GM23338 (cell line): ENCODE measurements around the gene MYRF. TPM values are rescaled to one million over a fixed set of nuclear protein-coding genes. Genes with fewer than 3 reads are reported as not detected.

ENCODE experiments used
- ATAC-seq: fragments of 200-7000 bp; cut with Tn5 transposase; 3 replicates; pipeline ENCODE4 v1.9.1; 2020
- DNase-seq: peaks from one replicate; pipeline ENCODE4 v3.0.0-alpha.2; 2015; ENCODE audit warnings: low spot score
- H2AFZ ChIP-seq: fragments of 200-600 bp; sonication (generic); 2 replicates; pipeline ENCODE4 v1.8.0; 2016; ENCODE audit warnings: antibody characterized with exemption, mild to moderate bottlenecking, moderate library complexity
- H3F3A ChIP-seq: fragments of 200-600 bp; sonication (generic); replicated peaks from 2 replicates; pipeline ENCODE4 v1.8.0; 2017; ENCODE audit warnings: antibody characterized with exemption, mixed run types, low read depth
- H3K27ac ChIP-seq: fragments of 200-600 bp; sonication (generic); 2 replicates; pipeline ENCODE4 v1.6.1; 2016; ENCODE audit warnings: low read depth
- H3K27me3 ChIP-seq: fragments of 200-600 bp; sonication (generic); 2 replicates; pipeline ENCODE4 v1.8.0; 2016; ENCODE audit warnings: mild to moderate bottlenecking, mixed run types, moderate library complexity; ENCODE audit not compliant: insufficient read depth
- H3K36me3 ChIP-seq: fragments of 200-600 bp; sonication (generic); 2 replicates; pipeline ENCODE4 v1.8.0; 2016; ENCODE audit warnings: mild to moderate bottlenecking; ENCODE audit not compliant: insufficient read depth
- H3K4me1 ChIP-seq: fragments of 200-600 bp; sonication (generic); 2 replicates; pipeline ENCODE4 v1.8.0; 2016; ENCODE audit warnings: mild to moderate bottlenecking, moderate library complexity; ENCODE audit not compliant: insufficient read depth
- H3K4me2 ChIP-seq: fragments of 200-600 bp; sonication (generic); 2 replicates; pipeline ENCODE4 v1.7.1; 2017; ENCODE audit warnings: mixed run types
- H3K4me3 ChIP-seq: fragments of 200-600 bp; sonication (generic); 2 replicates; pipeline ENCODE4 v1.6.1; 2016; ENCODE audit warnings: mixed run types
- H3K79me2 ChIP-seq: fragments of 200-600 bp; sonication (generic); replicated peaks from 2 replicates; pipeline ENCODE4 v1.8.0; 2017; ENCODE audit warnings: mild to moderate bottlenecking; ENCODE audit not compliant: insufficient read depth
- H3K9me2 ChIP-seq: fragments of 200-600 bp; sonication (generic); 2 replicates; pipeline ENCODE4 v1.8.0; 2017; ENCODE audit not compliant: insufficient read depth
- H4K20me1 ChIP-seq: fragments of 200-600 bp; sonication (generic); replicated peaks from 2 replicates; pipeline ENCODE4 v1.8.0; 2017; ENCODE audit warnings: mild to moderate bottlenecking; ENCODE audit not compliant: insufficient read depth
- H3K27ac Mint-ChIP-seq: 2 replicates; pipeline ENCODE4 v1.8.0; 2020; ENCODE audit warnings: inconsistent platforms, mild to moderate bottlenecking, moderate library complexity, mixed read lengths
- H3K27me3 Mint-ChIP-seq: 3 replicates; pipeline ENCODE4 v1.8.0; 2022; ENCODE audit warnings: low read depth, mild to moderate bottlenecking, moderate library complexity, mixed read lengths, inconsistent platforms; ENCODE audit not compliant: insufficient read depth, poor library complexity
- H3K36me3 Mint-ChIP-seq: 3 replicates; pipeline ENCODE4 v1.8.0; 2021; ENCODE audit warnings: low read depth, mild to moderate bottlenecking, inconsistent platforms, moderate library complexity, mixed read lengths
- H3K4me1 Mint-ChIP-seq: 3 replicates; pipeline ENCODE4 v1.8.0; 2020; ENCODE audit warnings: mild to moderate bottlenecking, inconsistent platforms, mixed read lengths
- H3K4me3 Mint-ChIP-seq: 3 replicates; pipeline ENCODE4 v1.8.0; 2021; ENCODE audit warnings: moderate library complexity, mild to moderate bottlenecking, inconsistent platforms, mixed read lengths
- H3K9me3 Mint-ChIP-seq: 3 replicates; pipeline ENCODE4 v1.8.0; 2020; ENCODE audit warnings: moderate library complexity, mild to moderate bottlenecking, inconsistent platforms, mixed read lengths
- CREB1 ChIP-seq: fragments of 250-450 bp; sonication (Bioruptor Pico); IDR thresholded peaks from 2 replicates; pipeline ENCODE4 v1.5.0; 2020; ENCODE audit warnings: low read depth, mild to moderate bottlenecking, moderate library complexity
- ETS1 ChIP-seq: IDR thresholded peaks from 2 replicates; pipeline ENCODE4 v1.6.1; 2016; ENCODE audit warnings: antibody characterized with exemption
- EZH2 ChIP-seq: fragments of 200-600 bp; sonication (generic); IDR thresholded peaks from one replicate; pipeline ENCODE4 v1.8.0; 2017; ENCODE audit warnings: antibody characterized with exemption, mild to moderate bottlenecking, low read depth; ENCODE audit not compliant: unreplicated experiment
- JUNB ChIP-seq: IDR thresholded peaks from one replicate; pipeline ENCODE4 v1.6.1; 2016; ENCODE audit warnings: antibody characterized with exemption; ENCODE audit not compliant: unreplicated experiment
- POLR2AphosphoS5 ChIP-seq: IDR thresholded peaks from 2 replicates; pipeline ENCODE4 v1.6.1; 2016; ENCODE audit warnings: antibody characterized with exemption, low read depth
- ZNF114 ChIP-seq: fragments of 250-450 bp; sonication (Bioruptor Pico); IDR thresholded peaks from 2 replicates; pipeline ENCODE4 v1.5.0; 2020; ENCODE audit warnings: mild to moderate bottlenecking, moderate library complexity
- ZNF331 ChIP-seq: fragments of 250-450 bp; sonication (Bioruptor Pico); IDR thresholded peaks from 2 replicates; pipeline ENCODE4 v1.5.0; 2020; ENCODE audit warnings: low read depth, mild to moderate bottlenecking, moderate library complexity
- ZNF462 ChIP-seq: fragments of 250-450 bp; sonication (Bioruptor Pico); IDR thresholded peaks from 2 replicates; pipeline ENCODE4 v1.5.0; 2020; ENCODE audit warnings: mild to moderate bottlenecking, moderate library complexity
- polyA plus RNA-seq: library from polyadenylated mRNA; unstranded; fragments of >200 nt; fragmentation: Nextera tagmentation; extraction: Ambion mirVana; gene quantifications from 2 replicates; pipeline ENCODE4 v1.2.1, GENCODE V29; 2016
- total RNA-seq: library from RNA; depleted of rRNA; stranded (reverse); fragments of >200 nt; shearing (Covaris generic); gene quantifications from 2 replicates; pipeline ENCODE4 v1.2.3, GENCODE V29; 2014

The MYRF gene
- total and polyA plus RNA-seq, 2 experiments from 2014 or later, result 1.9 to 5.5 TPM

GRCh38 chr11:61714916-61715315 lies 37.5 kb upstream of the MYRF start (continued):
- TF ChIP-seq ZNF462 (no peak), CREB1 (CRISPR knock-in tag) (no peak), EZH2 (no peak)

- Histone ChIP-seq H3K79me2 (no peaks in the 10 kb centered on the region), H4K20me1 (no peaks in the 10 kb centered on the region), H2AFZ (no peak overlapping the region), H3K27ac (no peak overlapping the region), H3K36me3 (no peaks in the 10 kb centered on the region), H3K4me1 (peaks cover 22% of the 10 kb centered on the region; the same call in 1 of the 2 replicates), H3K27me3 (no peaks in the 10 kb centered on the region), H3K4me3 (no peak overlapping the region), H3K9me2 (no peaks in the 10 kb centered on the region), H3K4me2 (no peak overlapping the region), H3F3A (0 out of 2 replicates have a peak, but pooled peaks cover 4% of the 10 kb centered on the region)
- peaks cover 13% of the 10 kb centered on the region for H3K27me3 Mint-ChIP-seq
- TF ChIP-seq ZNF114 (CRISPR knock-in tag) (no peak), JUNB (no peak), ETS1 (no peak), POLR2AphosphoS5 (no peak), ZNF331 (CRISPR knock-in tag) (no peak)
- no peaks in the 10 kb centered on the region; the same call in 2 of the 3 replicates for H3K9me3 Mint-ChIP-seq
- H3K4me1 Mint-ChIP-seq, result peaks cover 48% of the 10 kb centered on the region
- ATAC-seq (no peak), DNase-seq (no peak)
- no peak overlapping the region for H3K4me3 Mint-ChIP-seq
- no peaks in the 10 kb centered on the region; the same call in 2 of the 3 replicates for H3K36me3 Mint-ChIP-seq
- no peak overlapping the region for H3K27ac Mint-ChIP-seq
These were observed 36.6 kb upstream of the MYRF start for GRCh38 chr11:61715867-61716266.
